T-helper 2 cell (primary cell): ENCODE results near the gene HIRIP3.
"Not testable (repeated sequence)": the region's sequence is repeated elsewhere in the genome, so short reads cannot be mapped to it uniquely, and the experiment has no call there.

ENCODE experiments used
- DNase-seq, 5 experiments: peaks; one replicate each; pipeline versions ENCODE4 v3.0.0 to v3.0.0-alpha.2; 2012 to 2022

The HIRIP3 gene

DNA sequence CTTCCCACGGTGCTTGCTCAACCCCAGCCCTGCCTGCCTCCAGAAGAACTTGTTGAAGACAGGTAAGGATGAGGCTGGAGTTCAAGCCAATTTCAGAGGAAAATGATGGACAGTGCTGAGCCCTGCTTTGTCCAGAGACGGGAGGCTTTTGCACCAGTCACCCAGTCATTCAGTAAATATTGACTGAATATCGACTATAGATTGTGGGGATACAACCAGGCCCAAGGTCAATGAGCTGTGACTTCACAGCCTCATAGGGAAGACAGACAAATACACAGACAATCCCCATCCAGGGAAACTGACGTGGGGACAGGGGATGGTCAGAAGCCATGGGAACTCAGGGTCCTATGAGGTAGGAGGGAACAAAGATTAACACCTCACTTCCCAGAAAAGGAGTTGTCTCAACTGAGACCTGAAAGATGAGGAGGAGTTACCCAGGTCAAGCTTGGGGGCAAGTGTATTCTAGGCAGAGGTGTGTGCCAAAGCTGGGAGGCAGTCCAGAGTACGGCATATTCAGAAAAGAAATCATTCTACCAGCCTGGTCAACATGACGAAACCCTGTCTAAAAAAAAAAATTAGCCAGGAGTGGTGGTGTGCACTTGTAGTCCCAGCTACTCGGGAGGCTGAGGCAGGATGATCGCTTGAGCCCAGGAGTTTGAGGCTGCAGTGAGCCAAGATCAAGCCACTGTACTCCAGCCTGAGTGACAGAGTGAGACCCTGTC is 21.3 kb upstream of the HIRIP3 start:
- DNase-seq: no peak

DNA sequence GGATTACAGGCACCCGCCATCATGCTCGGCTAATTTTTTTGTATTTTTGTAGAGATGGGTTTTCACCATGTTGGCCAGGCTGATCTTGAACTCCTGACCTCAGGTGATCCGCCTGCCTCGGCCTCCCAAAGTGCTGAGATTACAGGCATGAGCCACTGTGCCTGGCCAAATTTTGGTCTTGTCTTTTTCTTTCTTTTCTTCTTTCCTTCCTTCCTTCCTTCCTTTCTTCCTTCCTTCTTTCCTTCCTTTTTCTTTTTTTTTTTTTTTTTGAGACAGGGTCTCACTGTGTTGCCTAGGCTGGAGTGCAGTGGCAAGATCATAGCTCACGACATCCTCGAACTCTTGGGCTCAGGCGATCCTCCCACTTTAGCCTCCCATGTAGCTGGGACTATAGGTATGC is 20.0 kb upstream of the HIRIP3 start:
- DNase-seq: not testable (repeated sequence)

DNA sequence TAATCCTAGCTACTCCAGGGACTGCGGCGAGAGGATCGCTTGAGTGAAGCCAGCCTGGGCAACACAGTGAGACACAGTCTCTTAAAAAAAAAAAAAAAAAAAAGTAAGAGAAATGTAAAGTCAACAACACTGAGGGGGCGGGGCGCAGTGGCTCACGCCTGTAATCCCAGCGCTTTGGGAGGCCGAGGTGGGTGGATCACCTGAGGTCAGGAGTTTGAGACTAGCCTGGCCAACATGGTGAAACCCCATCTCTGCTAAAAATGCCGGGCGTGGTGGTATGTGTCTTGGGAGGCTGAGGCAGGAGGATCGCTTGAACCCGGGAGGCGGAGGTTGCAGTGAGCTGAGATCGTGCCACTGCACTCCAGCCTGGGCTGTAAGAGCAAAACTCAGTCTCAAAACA is 17.2 kb upstream of the HIRIP3 start:
- DNase-seq: not testable (repeated sequence)

DNA sequence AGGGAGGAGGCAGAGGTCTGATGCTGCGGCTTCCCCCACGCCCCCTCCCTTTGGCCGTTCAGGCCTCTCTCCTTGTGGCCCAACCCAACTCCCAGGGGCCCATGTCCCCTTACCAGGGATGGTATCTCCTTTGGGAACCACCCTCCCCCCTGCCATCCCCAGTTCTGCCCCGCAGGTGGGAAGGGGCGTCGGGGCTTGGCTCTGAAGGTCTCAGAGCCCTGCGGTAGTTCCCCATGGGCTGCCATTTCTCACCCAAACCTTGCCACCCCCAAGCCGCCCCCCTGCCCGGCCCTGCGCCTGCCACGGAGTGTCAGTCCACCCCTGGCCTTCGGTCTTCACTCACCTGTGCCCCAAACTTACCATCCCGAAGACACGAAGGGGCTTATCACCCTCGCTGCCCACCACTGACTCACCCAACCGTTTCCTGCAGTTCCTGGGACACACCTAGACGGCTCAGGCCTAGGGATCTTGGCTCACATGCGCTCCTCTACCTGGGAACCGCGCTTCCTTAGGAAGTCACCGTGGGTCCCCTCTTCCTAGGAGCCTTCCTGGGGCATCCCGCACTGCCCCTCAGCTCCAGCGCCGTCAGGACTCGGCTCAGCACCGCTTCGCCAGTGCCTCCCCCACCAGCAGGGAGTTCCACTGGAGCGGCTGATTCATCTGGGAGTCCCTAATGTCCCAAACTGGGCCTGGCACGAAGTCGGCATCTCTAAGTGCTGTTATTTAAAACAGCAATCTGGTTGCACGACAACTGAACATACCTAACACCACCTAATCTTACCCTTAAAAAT is 16.5 kb upstream of the HIRIP3 start:
- no peak for DNase-seq

DNA sequence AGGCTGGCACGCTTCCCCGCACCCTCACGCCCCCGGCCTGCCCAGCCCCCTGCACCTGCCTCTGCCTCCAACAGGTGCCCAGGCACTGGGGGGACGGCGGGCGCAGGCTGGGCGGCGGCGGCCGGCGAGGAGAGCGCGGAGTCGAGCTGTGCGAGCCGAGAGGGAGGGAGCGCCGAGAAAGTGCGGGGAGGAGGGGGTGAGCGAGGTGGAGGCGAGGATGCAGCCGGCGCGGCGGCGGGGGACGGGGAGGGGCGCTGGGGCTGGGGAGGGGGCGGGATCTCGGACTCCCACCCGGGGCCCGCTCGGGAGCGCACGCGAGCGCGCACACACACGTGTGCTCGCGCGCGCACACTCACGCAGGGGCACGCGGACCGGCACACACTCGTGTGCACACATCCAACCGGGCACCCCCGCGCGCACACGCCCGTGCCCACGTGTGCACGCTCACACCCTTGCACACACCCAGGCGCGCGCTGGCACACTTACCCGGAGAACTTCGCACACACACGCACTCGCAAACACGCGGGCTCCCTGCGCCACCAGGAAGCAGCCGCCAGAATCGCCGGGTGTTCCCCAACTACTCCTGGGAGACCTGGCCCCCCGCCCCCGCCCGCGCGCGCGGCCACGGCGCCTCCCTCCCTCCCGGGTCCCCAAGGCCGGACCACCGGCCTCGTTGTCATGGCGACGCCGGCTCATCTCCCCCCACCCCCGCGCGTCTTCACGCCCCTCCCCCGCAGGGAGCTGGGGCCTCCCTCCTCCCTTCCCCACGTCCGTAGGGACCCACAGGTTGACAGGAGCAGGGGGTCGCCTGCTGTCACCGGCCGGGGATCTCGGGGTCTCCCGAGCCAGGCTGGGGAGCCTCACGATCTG is 15.7 kb upstream of the HIRIP3 start, which contains the start of gene DOC2A:
TSS of gene DOC2A (minus strand) at position 184 of the 870 bp plus-strand sequence. CDS start 805 bp downstream, outside the sequence.
- peak in 2 of 5 experiments; percentile 15 to 47 for DNase-seq

DNA sequence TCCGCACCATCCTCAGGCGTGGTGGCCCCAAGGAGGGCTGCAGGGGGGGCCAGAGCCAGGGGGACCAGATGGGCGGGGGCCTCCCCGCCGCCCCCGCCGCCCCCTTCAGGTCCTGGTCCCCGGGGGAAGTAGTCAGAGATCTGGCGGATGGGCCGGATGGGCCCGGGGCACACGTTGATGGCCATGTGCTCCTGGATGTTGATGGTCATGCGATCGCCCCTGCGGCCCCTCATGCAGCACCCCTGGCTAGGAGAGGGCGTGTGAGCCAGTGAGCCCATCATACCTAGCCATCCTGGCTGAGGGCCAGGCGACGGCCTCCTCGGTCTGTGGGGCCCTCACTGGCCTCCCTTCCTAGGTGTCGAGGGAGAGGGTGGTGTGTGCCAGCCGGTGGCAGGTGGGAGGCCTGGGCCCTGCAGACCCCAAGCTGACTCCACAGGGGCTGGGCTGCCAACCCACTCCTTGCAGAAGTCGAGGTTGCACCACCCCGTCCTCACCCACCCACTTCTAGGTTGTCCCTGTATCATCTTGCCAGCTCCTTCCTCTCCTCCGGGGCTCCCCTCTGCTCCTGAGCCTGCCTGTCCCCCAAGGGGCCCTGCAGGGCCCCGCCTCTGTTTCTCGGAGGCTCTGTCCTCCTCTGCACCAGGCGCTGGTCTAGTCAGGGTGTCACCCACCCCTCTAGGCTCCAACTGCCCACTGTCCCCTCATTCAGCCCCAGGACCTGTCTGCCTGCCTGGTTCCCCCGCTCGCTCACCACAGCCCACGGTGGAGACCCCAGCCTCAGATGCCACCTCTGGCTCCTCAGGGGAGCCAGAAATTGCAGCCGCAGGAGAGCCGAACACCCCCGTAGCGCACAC is 14.8 kb upstream of the HIRIP3 start:
- no peak for DNase-seq

DNA sequence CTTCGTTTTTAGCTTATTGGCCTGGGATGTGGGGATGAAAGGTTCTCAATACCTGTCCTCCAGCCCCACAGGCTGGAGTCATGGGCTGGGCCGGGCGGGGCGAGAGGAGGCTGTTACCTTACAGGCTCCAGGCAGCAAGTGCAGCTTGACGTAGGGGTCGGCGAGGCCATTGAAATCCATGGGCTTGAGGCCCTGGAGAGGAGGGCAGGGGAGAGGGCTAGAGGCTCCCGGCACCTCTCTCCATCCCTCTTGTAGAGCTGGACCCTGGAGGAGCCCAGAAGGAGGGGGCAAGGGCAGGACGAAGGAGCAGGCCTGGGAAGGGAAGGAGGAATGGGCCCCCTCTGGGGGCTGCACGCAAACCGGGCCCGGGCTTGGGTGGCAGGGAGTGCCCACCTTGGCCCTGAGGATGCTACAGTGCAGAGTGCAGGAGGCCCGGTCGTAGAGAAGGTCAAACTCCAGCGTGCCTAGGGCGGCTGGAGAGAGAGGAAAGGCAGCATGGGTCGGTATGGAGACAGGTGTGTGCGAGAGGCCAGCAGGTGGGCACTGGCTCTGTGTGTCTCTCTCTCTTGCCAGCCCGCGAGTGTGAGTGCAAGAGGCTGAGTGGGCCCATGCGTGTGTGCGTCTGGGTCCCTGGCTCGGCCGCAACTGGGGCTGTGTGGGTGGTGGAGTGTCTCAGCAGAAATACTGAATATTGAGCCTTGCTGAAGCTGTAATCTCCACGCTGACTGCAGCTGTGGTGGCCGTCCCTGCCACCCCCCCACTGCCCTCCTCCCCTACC is 13.9 kb upstream of the HIRIP3 start:
- no peak for DNase-seq

DNA sequence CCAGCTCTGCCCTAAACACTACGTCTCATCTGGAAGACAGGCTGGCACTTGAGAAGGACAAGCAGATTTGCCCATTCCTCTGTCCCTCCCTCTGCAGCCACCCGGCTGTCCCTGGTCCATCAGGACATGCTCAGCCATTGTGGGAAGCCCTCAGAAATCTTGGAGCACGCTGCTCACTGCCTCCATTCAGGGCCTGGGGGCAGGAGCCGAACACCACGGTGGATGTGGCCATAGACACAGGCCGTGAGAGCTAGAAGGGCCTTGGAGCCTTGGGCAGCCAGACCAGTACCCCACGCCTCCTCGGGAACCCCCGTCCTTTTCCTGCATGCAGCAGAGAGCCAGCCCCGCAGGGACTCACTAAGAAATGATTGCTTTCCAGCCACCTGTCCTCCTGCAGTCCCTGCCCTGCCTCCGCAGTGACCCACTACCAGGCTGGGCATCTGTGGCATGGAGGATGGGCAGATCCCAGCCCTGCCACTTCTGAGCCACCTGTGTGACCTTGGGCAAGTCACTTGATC is 12.0 kb upstream of the HIRIP3 start:
- no peak for DNase-seq

DNA sequence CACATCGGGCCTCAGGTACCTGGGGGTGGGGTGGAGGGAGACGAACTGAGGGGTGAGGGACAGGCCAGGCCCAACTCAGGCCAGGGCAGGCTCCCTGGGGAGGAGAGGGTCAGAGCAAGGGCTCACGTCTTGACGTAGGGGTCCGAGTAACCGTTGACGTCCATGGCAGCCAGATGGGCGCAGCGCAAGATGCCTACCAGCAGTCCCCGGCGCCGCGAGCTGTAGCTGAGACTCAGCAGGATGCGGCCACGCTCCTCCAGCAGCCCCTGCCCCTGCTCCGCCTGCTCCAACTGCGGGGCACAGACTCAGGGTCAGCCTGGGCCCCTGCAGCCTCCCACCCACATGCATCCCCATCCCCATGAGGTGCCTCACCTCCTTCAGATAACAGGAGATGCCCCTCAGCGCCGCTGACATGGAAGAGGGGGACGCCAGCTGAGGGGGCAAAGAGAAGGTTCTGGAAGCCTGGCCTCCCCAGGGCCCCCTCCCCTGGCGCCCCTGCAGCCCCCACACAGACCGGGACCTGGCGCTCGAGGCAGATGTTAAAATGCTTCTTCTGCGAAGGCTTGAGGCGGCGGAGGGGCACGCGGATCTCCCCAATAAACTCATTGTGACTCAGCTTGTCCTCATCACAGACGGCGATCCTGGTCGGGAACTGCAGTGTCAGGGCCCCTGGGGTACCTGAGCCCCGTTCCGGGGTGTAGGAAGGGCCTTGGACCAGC is 11.4 kb upstream of the HIRIP3 start:
- no peak for DNase-seq

DNA sequence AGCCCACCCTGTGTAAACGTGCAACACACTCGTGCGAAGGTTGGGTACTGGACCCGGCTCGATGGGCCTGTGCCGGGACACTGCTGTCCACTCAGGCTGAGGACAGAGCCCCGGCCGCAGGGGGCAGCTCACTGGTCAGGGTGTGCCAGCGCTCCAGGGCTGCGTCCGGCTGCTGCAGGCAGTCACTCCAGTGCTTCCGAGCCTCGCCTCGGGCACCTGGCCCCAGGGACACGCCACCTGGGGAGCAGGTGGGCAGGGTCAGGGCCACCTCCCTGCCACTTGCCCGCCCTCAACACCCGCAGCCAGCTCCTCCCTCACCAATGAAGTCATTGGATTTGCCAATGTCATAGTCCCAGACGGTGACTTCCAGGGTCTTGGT is 10.7 kb upstream of the HIRIP3 start:
- no peak for DNase-seq

DNA sequence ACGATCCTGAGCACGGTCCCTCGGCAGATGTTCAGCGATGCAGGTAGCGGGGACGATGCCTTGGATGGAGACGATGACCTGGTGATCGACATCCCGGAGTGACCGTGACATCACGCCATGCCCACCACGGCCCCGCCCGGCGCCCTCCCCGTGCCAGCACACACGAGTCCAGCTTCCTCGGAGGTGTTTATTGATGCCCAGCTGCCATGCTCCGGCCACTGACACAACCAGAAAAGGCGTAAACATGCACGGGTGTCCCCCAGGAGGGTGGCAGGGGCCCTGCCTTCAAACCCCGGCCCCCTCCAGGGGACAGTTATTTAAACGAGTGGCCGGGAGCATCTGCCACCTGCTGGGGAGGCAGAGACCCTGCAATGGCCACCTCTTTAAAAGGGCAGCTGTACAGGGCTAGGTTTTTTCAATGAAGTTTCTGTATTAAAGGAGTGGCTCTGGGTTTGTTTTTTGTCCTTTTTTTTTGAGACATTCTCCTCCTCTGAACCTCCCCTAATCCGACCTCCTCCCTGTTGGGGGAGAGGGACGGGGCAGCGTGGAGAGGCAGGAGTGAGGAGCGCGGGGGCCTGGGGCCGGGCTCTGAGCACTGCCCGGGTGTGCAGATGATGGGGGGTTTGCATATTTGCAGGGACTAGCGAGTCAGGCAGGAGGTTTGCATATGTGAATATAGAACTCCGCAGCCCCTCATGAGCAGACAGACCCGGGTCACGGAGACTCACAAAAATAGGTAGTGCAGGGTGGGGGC is 10.1 kb upstream of the HIRIP3 start:
- peak in 3 of 5 experiments; percentile 21 to 54 (median 31) for DNase-seq

DNA sequence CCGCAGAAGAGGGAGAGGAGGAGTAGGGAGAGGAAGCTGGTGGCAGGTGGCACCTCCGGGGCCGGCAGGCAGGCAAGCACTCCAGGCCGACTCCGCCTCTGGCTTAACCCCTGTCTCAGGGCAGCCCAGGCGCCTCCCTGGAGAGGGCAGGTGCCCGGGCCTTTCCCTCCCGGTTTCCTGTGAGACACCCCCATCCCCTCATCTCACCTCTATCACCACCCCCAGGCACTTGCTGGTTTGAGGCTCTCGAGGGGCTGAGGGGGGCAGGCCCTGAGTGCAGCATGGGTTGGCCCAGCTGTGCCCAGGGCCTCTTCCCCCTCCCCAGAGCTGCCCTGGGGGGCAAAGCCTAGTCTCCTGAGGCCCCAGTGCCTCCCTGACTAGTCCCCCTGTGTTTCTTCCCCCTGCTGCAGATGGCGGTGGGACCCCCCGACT is 9.4 kb upstream of the HIRIP3 start:
- no peak for DNase-seq

DNA sequence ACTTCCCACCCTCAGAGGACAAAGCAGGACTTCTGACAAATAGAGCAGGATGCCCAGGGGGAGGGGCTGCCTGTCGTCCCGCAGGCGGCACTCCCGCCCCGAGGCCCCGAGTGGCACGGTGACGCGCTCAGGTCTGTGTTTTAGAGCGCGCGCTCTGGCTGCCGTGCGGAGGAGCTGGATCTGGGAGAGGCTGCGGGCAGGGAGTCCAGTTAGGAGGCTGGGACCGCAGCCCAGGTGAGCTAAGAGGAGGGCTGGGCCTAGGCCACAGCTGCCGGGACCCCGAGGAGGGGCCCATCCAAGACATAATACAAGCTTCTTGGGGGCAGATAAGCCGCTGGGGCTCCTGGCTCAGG is 9.0 kb upstream of the HIRIP3 start:
- DNase-seq: no peak

DNA sequence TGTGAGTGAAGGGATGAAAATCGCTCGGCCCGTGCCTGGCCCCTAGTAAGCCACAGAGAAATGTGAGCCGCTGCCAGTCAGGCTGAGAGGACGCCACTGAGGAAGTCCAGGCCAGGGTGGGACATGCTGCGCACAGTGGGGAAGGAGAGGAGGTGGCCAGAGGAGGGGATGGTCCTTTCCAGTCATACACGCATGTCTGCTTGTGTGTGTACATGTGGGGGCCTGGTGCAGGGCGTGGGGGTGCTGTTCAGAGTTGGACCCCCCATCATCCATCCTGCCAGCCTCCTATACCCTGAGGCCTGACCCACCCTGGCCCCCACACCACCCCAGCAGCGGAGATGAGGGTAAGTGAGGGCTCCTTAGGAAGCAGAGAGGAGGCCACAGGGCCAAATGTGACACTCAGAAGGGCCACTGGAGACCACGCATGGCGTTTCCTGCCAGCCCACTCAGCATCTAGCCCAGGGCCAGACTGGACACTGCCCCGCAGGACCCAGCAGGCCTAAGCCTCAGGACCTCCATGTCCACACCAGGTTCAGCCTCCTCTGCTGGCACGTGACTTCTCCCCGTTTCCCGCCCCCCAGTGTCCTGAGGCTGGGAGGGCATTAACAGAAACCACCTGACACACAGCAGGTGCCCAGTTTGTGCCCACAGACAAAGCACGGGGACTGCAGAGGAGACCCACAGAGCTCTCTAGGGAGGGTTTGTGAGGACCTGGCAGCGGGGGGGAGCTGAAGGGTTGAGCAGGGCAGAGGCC is 8.4 kb upstream of the HIRIP3 start:
- no peak for DNase-seq

DNA sequence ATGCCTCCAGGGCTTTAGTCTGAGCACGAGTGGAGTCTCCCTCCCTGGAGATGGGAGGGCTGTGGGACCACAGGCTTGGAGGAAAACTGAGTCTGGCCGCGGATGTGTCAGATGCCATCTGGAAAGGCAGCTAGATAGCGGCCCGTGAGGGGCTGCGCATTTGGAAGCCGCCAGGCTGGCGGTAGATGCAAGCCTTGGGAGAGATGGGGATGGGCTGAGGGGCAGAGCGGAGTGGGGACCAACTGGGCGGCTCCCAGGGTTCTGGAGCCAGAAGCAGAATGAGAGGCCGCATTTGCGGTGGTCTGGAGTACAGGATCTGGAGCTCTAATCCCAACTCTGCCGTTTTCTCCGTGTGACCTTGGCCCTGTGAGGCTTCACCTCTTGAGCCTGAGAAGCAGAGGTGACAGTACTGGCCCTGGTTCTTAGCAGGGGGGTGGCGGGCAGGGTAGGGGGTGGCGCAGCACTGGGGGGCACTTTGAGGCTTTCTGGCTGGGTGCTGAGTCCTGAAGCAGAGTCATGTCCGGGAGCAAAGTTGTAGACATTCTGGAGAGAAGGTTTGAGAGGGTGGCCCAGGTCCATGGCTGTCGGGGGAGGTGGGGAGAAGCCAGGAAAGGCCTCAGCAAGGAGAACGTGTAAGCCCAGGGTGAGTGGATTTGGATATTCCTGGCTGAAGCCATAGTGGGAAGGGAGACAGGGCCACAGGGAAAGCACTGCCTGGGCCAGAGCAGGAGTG is 7.4 kb upstream of the HIRIP3 start:
- no peak for DNase-seq

DNA sequence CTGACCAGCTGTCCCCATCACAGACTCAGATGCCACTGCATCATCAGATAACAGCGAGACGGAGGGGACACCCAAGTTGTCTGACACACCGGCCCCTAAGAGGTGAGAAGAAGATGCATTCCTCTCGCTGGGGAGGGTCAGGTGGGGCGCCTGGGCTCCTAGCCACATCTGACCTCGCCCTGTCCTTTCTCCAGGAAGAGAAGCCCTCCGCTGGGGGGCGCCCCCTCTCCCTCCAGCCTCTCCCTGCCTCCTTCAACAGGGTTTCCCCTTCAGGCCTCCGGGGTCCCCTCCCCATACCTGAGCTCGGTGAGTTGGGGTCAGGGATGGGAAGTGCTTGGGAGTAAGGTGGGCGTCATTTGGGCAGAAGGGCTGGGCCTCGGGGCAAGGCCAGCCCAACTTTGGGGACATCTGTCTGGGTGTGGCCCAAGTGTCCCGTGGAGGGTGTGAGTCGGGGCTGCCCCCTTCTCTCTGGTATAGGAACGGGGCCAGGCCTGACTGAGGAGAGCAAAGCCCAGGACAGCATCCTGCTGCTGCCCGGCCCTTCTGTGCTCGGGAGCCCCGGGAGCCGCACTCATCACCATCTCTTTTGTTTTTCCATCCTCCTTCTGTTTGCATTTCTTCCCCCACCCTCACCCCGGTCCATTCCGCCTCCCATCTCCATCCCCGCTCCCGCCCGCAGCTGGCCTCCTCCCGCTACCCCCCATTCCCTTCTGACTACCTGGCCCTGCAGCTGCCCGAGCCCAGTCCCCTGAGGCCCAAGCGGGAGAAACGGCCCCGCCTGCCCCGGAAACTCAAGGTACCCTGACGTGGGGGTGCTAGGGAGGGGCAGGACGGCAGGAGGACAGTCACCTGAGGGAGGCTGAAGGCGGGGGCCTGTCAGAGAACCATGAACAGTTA is 5.6 kb upstream of the HIRIP3 start:
- DNase-seq: no peak

DNA sequence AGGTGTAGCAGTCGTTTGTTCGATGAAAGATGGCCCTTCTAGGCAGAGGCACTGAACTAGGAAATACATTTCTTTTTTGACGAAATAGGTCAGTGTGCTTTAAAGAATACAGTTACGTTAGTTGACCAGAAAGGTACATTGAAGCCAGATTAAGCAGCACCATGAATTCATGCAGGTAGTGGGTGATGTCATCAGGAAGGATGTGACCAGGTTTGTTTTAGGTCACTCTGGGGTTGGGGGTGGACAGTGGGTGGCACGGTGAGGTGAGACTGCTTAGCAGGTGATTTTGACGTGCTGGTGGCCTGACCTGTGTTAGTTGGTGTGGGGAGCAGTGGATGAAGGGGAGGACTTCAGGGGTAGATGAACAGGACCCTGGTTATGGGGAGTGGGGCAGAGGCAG is 4.2 kb upstream of the HIRIP3 start:
- DNase-seq: no peak
